Measurements from ENCODE around the gene CDK5RAP2.

CDK5RAP2 gene

DNA sequence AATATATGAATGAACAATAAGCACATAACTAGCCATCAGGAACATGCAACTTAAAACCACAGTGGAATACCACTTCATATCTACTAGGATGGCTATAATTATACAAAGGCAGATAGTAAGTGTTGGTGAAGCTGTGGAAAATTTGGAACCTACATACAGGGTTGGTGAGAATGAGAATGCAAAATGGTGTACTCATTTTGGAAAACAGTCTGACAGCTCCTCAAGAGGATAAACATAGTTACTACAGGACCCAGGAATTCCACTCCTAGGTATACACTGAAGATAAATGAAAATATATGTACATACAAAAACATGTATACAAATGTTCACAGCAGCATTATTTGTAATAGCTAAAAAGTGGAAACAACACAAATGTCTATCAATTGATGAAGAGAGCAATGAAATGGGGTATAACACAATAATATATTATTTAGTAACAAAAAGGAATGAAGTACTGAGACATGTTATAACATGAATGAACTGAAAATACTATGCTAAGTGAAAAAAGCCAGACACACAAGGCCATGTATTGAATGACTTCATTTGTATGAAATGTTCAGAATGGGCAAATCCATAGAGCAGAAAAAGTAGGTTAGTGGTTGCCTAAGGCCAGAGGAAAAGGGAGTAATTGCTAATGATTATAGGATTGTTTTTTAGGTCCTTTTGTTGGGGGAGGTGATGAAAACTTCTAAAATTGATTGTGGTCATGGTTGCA is 31.2 kb upstream of the CDK5RAP2 start:
- TF ChIP-seq, protein P1, sequence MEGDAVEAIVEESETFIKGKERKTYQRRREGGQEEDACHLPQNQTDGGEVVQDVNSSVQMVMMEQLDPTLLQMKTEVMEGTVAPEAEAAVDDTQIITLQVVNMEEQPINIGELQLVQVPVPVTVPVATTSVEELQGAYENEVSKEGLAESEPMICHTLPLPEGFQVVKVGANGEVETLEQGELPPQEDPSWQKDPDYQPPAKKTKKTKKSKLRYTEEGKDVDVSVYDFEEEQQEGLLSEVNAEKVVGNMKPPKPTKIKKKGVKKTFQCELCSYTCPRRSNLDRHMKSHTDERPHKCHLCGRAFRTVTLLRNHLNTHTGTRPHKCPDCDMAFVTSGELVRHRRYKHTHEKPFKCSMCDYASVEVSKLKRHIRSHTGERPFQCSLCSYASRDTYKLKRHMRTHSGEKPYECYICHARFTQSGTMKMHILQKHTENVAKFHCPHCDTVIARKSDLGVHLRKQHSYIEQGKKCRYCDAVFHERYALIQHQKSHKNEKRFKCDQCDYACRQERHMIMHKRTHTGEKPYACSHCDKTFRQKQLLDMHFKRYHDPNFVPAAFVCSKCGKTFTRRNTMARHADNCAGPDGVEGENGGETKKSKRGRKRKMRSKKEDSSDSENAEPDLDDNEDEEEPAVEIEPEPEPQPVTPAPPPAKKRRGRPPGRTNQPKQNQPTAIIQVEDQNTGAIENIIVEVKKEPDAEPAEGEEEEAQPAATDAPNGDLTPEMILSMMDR (IDR thresholded peaks at IDR 0.05; ENCODE audit: extremely low read depth, insufficient read depth, missing control alignments), result peak; percentile 2
- in situ Hi-C loops (cut with MboI; ENCODE audit: low pct_unique_long_range_greater_than_20kb, low sequenced_read_pairs, unreplicated experiment), result no loop called here
- DNase-seq (ENCODE audit: low spot score), result no peak

DNA sequence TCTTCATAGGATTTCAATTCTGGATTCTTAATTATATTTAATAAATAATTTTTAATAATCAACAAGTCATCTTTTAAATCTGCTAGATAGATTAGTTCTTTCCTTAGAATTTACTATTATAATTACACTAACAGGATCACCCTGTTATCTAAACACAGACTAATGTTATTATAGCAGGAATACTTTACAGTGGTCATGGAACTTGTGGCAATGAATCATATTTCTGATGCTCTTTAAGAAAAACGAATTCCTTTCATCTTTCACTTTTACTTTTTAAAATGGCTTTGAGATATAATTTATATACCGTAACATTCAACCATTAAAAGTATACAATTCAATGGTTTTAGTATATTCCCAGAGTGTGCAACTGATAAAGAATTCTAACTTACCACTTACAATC is 29.7 kb upstream of the CDK5RAP2 start:
- TF ChIP-seq, protein P1 (IDR thresholded peaks at IDR 0.05; ENCODE audit: extremely low read depth, insufficient read depth, missing control alignments), result no peak
- DNase-seq (ENCODE audit: low spot score), result no peak
- in situ Hi-C loops (cut with MboI; ENCODE audit: low pct_unique_long_range_greater_than_20kb, low sequenced_read_pairs, unreplicated experiment), result no loop called here

DNA sequence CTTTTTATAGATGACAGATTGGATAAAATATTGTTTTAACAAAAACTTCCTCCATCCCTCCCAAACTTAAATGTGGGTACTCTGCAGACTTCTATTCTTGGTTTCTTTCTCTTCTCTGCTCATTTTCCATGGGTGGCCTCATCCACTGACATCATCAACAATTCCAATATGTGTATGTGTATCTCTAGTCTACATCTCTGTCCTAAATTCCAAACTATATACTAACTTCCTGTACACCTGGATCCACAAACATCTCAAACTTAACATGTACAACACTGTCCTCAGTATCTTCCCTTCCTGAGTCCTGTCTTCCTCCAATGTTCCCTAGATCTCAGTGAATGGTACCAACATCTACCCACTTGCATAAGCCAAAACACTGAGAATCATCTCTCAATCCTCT is 28.5 kb upstream of the CDK5RAP2 start:
- TF ChIP-seq, protein P1 (IDR thresholded peaks at IDR 0.05; ENCODE audit: extremely low read depth, insufficient read depth, missing control alignments), result no peak
- in situ Hi-C loops (cut with MboI; ENCODE audit: low pct_unique_long_range_greater_than_20kb, low sequenced_read_pairs, unreplicated experiment), result no loop called here
- DNase-seq (ENCODE audit: low spot score), result no peak

DNA sequence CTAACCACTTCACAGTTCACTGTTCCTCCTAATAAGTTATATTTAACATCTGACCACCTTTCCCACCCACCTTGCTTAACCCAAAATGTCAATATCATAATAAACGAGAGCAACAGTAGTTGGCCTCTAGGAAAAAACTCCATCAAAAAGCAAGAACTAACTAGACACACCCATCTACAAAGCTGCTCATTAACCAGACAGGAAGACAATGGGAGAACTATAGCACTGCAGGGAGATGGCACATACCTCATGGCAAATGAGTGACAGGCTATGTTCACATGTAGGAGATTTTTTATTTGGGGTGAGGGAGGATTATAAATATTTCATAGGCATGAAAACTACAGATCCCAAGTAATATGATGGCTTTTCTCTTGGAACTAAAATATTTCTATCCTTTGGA is 23.6 kb upstream of the CDK5RAP2 start:
- TF ChIP-seq, protein P1 (IDR thresholded peaks at IDR 0.05; ENCODE audit: extremely low read depth, insufficient read depth, missing control alignments), result no peak
- in situ Hi-C loops (cut with MboI; ENCODE audit: low pct_unique_long_range_greater_than_20kb, low sequenced_read_pairs, unreplicated experiment), result no loop called here
- no peak for DNase-seq (ENCODE audit: low spot score)

DNA sequence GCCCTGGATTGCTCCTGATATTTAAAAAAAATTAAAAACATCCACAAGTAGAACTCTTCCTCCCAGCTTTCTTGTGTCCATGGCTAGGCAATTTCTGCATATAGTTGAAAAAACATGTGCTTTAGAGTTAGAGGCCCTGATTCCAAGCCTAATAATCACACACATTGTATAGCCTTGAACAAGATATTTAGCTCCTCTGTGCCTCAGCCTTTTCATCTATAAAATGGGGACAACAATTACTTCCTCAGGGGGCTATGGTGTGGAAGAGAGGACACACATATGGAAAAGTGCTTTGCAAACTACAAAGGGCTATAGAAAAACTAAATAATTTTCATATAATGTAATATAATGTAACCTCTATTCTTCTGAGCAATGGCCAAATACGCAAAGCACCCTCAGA is 23.0 kb upstream of the CDK5RAP2 start:
- TF ChIP-seq, protein P1 (IDR thresholded peaks at IDR 0.05; ENCODE audit: extremely low read depth, insufficient read depth, missing control alignments), result no peak
- no peak for DNase-seq (ENCODE audit: low spot score)
- in situ Hi-C loops (cut with MboI; ENCODE audit: low pct_unique_long_range_greater_than_20kb, low sequenced_read_pairs, unreplicated experiment), result no loop called here

DNA sequence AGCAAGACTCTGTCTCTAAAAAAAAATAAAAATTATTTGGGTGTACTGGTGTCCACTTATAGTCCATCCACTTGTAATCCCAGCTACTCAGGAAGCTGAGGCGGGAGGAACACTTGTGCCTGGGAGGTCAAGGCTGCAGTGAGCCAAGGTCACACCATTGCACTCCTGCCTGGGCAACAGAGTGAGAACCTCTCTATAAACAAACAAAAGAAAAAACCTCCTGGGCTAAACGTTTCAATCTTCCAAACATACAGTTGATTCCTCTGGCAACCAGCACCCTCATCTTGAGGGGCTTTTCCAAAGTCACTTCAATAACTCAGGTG is 13.9 kb upstream of the CDK5RAP2 start:
- in situ Hi-C loops (cut with MboI; ENCODE audit: low pct_unique_long_range_greater_than_20kb, low sequenced_read_pairs, unreplicated experiment), result no loop called here
- DNase-seq (ENCODE audit: low spot score), result no peak
- TF ChIP-seq, protein P1 (IDR thresholded peaks at IDR 0.05; ENCODE audit: extremely low read depth, insufficient read depth, missing control alignments), result no peak

Measured in GM13977 (cell line).